Astrocyte (in vitro differentiated cells and primary cell): ENCODE measurements around the gene GTPBP2. TPM values are rescaled to one million over a fixed set of nuclear protein-coding genes. Genes with fewer than 3 reads are reported as not detected.

Source experiments
- DNase-seq: peaks from one replicate; pipeline ENCODE4 v3.0.0-alpha.2; 2010; ENCODE audit warnings: low read depth
- FAIRE-seq: peaks from 2 replicates; lab custom pipeline; 2011; peaks lifted over from hg19 to GRCh38; lab: Jason Lieb, UNC
- H2AFZ ChIP-seq: 2 replicates; pipeline ENCODE4 v1.6.0; 2012; ENCODE audit warnings: low read depth, low read length, inconsistent platforms
- H3K27ac ChIP-seq: 2 replicates; pipeline ENCODE4 v1.5.1; 2011; ENCODE audit warnings: low read depth, low read length, inconsistent platforms
- H3K27me3 ChIP-seq: 2 replicates; pipeline ENCODE4 v1.6.0; 2011; ENCODE audit warnings: low read length, inconsistent platforms; ENCODE audit not compliant: insufficient read depth
- H3K36me3 ChIP-seq: 2 replicates; pipeline ENCODE4 v1.5.1; 2011; ENCODE audit warnings: low read length, inconsistent platforms; ENCODE audit not compliant: insufficient read depth
- H3K4me1 ChIP-seq: 2 replicates; pipeline ENCODE4 v1.5.1; 2011; ENCODE audit warnings: low read length, inconsistent platforms; ENCODE audit not compliant: insufficient read depth
- H3K4me2 ChIP-seq: 2 replicates; pipeline ENCODE4 v1.6.0; 2012; ENCODE audit warnings: low read length, inconsistent platforms
- H3K4me3 ChIP-seq: 2 replicates; pipeline ENCODE4 v1.5.1; 2011; ENCODE audit warnings: low read depth, mild to moderate bottlenecking, low read length, inconsistent platforms; ENCODE audit not compliant: insufficient read depth
- H3K79me2 ChIP-seq: 2 replicates; pipeline ENCODE4 v1.6.0; 2012; ENCODE audit warnings: mild to moderate bottlenecking, low read length, inconsistent platforms; ENCODE audit not compliant: insufficient read depth
- H3K9ac ChIP-seq: 2 replicates; pipeline ENCODE4 v1.6.0; 2012; ENCODE audit warnings: mild to moderate bottlenecking, low read length, inconsistent platforms
- H3K9me3 ChIP-seq: 2 replicates; pipeline ENCODE4 v1.5.1; 2012; ENCODE audit warnings: low read depth, mild to moderate bottlenecking, low read length, inconsistent platforms; ENCODE audit not compliant: insufficient read depth
- H4K20me1 ChIP-seq: 2 replicates; pipeline ENCODE4 v1.6.0; 2012; ENCODE audit warnings: low read length, inconsistent platforms; ENCODE audit not compliant: insufficient read depth
- H3K27ac Mint-ChIP-seq: one replicate; pipeline ENCODE4 v1.8.0; 2021; ENCODE audit warnings: mild to moderate bottlenecking, mixed read lengths; ENCODE audit not compliant: unreplicated experiment
- H3K27me3 Mint-ChIP-seq: one replicate; pipeline ENCODE4 v1.8.0; 2021; ENCODE audit warnings: low read depth, mixed read lengths; ENCODE audit not compliant: unreplicated experiment
- H3K36me3 Mint-ChIP-seq: one replicate; pipeline ENCODE4 v1.8.0; 2021; ENCODE audit warnings: low read depth, mixed read lengths; ENCODE audit not compliant: unreplicated experiment
- H3K4me1 Mint-ChIP-seq: one replicate; pipeline ENCODE4 v1.8.0; 2021; ENCODE audit warnings: low read depth, mixed read lengths; ENCODE audit not compliant: unreplicated experiment
- H3K4me3 Mint-ChIP-seq: one replicate; pipeline ENCODE4 v1.8.0; 2021; ENCODE audit warnings: mild to moderate bottlenecking, moderate library complexity, mixed read lengths; ENCODE audit not compliant: unreplicated experiment
- H3K9me3 Mint-ChIP-seq: one replicate; pipeline ENCODE4 v1.8.0; 2021; ENCODE audit warnings: mild to moderate bottlenecking, mixed read lengths; ENCODE audit not compliant: unreplicated experiment
- EZH2 ChIP-seq: IDR thresholded peaks from 2 replicates; pipeline ENCODE4 v1.6.1; 2012; ENCODE audit warnings: mild to moderate bottlenecking, low read length, inconsistent platforms; ENCODE audit not compliant: insufficient read depth
- total RNA-seq: library from RNA; stranded (reverse); gene quantifications from 2 replicates; pipeline ENCODE4 v1.2.1, GENCODE V29; 2021
- TF ChIP-seq, protein P1 (sequence below): IDR thresholded peaks from 2 replicates; pipeline ENCODE4 v1.5.1; 2011; ENCODE audit warnings: low read depth, mild to moderate bottlenecking, inconsistent platforms, low read length, moderate library complexity; ENCODE audit not compliant: insufficient read depth

GTPBP2 gene
- total RNA-seq, 1 donor from 2014 or later: 86.6 TPM

DNA sequence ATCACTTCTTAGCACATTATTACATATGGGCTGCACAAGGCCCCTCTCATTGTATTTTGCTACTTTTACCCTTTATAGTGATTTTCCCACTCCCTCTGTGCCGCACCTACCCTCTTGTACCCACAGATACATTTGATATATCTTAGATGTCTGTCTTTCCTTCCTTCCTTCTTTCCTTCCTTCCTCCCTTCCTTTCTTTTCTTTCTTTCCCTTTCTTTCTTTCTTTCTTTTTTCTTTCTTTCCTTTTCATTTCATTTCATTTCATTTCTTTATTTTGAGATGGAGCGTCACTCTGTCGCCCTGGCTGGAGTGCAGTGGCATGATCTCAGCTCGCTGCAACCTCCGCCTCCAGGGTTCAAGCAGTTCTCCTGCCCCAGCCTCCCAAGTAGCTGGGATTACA lies 40.9 kb downstream of the GTPBP2 start:
- no peak for TF ChIP-seq EZH2
- TF ChIP-seq, protein P1, sequence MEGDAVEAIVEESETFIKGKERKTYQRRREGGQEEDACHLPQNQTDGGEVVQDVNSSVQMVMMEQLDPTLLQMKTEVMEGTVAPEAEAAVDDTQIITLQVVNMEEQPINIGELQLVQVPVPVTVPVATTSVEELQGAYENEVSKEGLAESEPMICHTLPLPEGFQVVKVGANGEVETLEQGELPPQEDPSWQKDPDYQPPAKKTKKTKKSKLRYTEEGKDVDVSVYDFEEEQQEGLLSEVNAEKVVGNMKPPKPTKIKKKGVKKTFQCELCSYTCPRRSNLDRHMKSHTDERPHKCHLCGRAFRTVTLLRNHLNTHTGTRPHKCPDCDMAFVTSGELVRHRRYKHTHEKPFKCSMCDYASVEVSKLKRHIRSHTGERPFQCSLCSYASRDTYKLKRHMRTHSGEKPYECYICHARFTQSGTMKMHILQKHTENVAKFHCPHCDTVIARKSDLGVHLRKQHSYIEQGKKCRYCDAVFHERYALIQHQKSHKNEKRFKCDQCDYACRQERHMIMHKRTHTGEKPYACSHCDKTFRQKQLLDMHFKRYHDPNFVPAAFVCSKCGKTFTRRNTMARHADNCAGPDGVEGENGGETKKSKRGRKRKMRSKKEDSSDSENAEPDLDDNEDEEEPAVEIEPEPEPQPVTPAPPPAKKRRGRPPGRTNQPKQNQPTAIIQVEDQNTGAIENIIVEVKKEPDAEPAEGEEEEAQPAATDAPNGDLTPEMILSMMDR: no peak
- Histone ChIP-seq H4K20me1 (peaks cover 15% of the 10 kb centered on the region), H3K79me2 (peaks cover 30% of the 10 kb centered on the region), H3K36me3 (peaks cover 37% of the 10 kb centered on the region), H3K27ac (no peak overlapping the region), H3K9me3 (no peaks in the 10 kb centered on the region), H3K4me2 (no peak overlapping the region), H3K4me1 (peaks cover 3% of the 10 kb centered on the region), H2AFZ (no peak overlapping the region), H3K9ac (no peak overlapping the region), H3K4me3 (no peak overlapping the region), H3K27me3 (no peaks in the 10 kb centered on the region)
- peaks cover 11% of the 10 kb centered on the region for H3K4me1 Mint-ChIP-seq
- H3K36me3 Mint-ChIP-seq: peaks cover 27% of the 10 kb centered on the region
- H3K27ac Mint-ChIP-seq: no peak overlapping the region
- FAIRE-seq: no peak
- no peak for DNase-seq
- no peak overlapping the region for H3K4me3 Mint-ChIP-seq
- no peaks in the 10 kb centered on the region for H3K9me3 Mint-ChIP-seq
- H3K27me3 Mint-ChIP-seq: no peaks in the 10 kb centered on the region

DNA sequence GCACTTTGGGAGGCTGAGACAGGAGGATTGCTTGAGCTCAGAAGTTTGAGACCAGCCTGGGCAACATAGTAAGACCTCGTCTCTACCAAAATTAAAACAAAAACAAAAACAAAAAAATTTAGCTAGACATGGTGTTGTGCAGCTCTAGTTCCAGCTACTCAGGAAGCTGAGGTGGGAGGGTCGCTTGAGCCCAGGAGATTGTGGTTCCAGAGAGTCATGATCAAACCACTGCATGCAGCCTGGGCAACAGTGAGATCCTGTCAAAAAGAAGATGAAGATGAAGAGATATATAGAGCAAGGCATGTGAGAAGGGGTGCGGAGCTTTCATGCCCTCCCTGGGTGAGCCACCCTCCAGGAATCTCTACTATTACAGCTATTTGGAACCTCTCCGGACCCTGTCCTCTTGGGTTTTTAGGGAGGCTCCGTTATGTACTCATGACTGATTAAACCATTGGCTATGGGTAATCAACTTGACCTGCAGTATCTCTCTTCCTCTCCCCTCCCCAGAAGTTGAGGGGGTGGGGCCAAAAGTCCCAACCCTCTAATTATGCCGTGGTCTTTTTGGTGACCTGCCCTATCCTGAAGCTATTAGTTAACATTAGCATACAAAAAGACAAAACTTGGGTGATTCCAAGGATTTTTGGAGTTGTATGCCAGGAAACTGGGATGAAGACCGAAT lies 44.0 kb downstream of the GTPBP2 start:
- Mint-ChIP-seq H3K9me3 (no peaks in the 10 kb centered on the region), H3K27me3 (no peaks in the 10 kb centered on the region), H3K27ac (peak overlapping the region; percentile 75), H3K36me3 (peaks cover 32% of the 10 kb centered on the region), H3K4me1 (peaks cover 11% of the 10 kb centered on the region), H3K4me3 (no peak overlapping the region)
- Histone ChIP-seq H3K27me3 (no peaks in the 10 kb centered on the region), H3K9me3 (no peaks in the 10 kb centered on the region), H3K4me2 (no peak overlapping the region), H3K9ac (no peak overlapping the region), H3K27ac (no peak overlapping the region), H3K4me1 (peaks cover 3% of the 10 kb centered on the region), H3K36me3 (peaks cover 38% of the 10 kb centered on the region), H2AFZ (no peak overlapping the region), H4K20me1 (peaks cover 26% of the 10 kb centered on the region), H3K4me3 (no peak overlapping the region), H3K79me2 (peaks cover 32% of the 10 kb centered on the region)
- no peak for TF ChIP-seq EZH2
- TF ChIP-seq, protein P1: no peak
- FAIRE-seq (no peak), DNase-seq (peak; percentile 42)

DNA sequence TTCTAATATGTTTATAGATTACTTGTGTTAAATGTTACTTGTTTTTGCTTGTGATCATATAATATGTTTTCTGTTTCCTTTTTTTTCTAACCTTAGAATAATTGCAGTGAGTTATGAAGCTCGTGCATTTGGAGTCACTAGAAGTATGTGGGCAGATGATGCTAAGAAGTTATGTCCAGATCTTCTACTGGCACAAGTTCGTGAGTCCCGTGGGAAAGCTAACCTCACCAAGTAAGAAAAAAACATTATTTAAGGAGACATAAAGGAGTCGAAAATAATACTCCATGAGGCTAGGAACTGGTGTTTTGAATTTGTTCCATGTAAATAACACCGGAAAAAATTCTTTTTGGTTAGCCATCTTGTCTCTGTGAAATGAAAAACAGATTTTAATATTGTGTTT lies 46.2 kb downstream of the GTPBP2 start:
- Mint-ChIP-seq H3K36me3 (peaks cover 22% of the 10 kb centered on the region), H3K9me3 (no peaks in the 10 kb centered on the region), H3K27ac (no peak overlapping the region), H3K4me1 (peaks cover 25% of the 10 kb centered on the region), H3K4me3 (peak overlapping the region; percentile 14), H3K27me3 (no peaks in the 10 kb centered on the region)
- H4K20me1 ChIP-seq: peaks cover 41% of the 10 kb centered on the region
- no peak for TF ChIP-seq EZH2
- TF ChIP-seq, protein P1: no peak
- no peak for FAIRE-seq
- H3K4me1 ChIP-seq: peaks cover 12% of the 10 kb centered on the region
- no peak overlapping the region for H3K4me2 ChIP-seq
- H3K4me3 ChIP-seq: no peak overlapping the region
- no peaks in the 10 kb centered on the region for H3K27me3 ChIP-seq
- H3K36me3 ChIP-seq: peaks cover 33% of the 10 kb centered on the region
- no peak for DNase-seq
- peaks cover 43% of the 10 kb centered on the region for H3K79me2 ChIP-seq
- no peak overlapping the region for H3K27ac ChIP-seq
- no peak overlapping the region for H2AFZ ChIP-seq
- H3K9ac ChIP-seq: no peak overlapping the region
- no peaks in the 10 kb centered on the region for H3K9me3 ChIP-seq
